GM19455 (cell line): ENCODE results near the gene PHF14.

Experiments
- ATAC-seq: cut with Tn5 transposase; IDR thresholded peaks from one replicate; pipeline ENCODE4 v1.9.1; 2021; ENCODE audit not compliant: unreplicated experiment

The PHF14 gene

GRCh38 chr7:11104578-11104977 lies 130.9 kb downstream of the PHF14 start:
- ATAC-seq = no peak

DNA sequence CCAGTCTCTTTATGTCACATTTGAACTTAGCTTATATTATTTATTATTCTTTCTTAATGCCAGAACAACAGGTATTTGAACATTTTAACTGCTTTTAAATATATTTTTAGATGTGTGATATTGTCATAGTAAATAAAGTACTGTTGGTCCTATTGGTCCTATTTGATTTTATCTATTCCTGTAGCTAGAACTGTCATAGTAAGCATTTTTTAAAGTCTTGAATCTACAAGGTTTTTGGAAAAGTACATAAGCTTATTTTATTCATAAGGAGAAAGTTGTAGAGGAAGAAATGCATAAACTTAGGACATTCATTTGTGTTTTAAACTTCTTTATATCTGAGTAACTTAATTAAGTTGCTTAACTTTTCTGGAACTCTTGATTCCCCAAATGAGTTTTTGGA lies 136.0 kb downstream of the PHF14 start:
- ATAC-seq = no peak

- peak; percentile 78 for ATAC-seq
Observed at GRCh38 chr7:11120068-11120664, 146.5 kb downstream of the PHF14 start.

GRCh38 chr7:11120675-11121220 lies 147.1 kb downstream of the PHF14 start:
- ATAC-seq = peak; percentile 48

- ATAC-seq = no peak
Observed at GRCh38 chr7:11124856-11125559, 151.3 kb downstream of the PHF14 start.

DNA sequence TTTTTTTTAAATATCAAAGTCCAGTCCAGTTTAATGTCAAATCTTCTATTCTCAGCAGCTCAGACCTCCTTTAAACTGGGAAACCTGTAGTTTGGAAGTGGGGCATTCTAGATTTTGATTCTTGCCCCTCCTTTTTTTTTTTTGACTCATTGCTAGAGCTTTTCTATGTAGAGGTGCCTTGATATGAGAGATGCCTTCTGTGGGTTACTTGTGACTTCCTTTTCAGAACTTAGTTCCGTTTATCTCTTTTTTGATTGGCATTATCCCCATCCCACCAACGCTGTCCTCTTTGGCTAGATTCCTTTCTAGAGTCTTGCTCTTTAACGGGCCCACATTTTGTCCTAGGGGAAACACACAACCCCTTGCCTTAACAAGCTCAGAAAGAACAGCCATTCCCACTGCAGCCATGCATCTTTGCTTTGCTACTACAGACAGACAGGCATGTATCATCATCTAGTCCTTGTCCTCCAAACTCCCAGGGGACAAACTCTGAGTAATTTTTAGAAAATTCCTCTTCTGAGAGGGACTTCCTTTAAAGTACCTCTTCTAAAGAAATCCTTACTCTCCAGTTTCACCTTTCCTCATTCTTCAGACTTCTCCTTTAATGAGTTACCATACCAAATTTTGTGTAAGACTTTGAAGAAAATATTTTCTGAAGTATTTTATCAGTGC lies 153.6 kb downstream of the PHF14 start:
- no peak for ATAC-seq

DNA sequence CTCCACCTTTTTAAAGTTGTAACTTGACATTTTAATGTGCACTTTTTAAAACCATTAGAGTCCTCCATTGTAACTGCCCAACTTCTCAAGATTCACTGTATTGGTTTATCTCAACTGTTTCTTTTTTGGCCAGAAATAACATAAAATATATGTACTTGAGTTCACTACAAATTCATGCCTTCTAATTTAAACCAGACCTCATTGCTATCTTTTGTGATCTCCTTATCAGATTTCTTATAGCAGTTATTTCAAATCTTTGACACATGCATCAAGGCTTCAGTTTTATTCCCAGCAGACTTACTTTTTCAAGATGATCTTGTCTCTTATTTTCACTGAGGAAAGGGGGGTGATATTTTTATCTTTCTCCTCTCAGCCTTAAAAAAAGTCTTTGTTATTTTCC lies 154.3 kb downstream of the PHF14 start:
- no peak for ATAC-seq

DNA sequence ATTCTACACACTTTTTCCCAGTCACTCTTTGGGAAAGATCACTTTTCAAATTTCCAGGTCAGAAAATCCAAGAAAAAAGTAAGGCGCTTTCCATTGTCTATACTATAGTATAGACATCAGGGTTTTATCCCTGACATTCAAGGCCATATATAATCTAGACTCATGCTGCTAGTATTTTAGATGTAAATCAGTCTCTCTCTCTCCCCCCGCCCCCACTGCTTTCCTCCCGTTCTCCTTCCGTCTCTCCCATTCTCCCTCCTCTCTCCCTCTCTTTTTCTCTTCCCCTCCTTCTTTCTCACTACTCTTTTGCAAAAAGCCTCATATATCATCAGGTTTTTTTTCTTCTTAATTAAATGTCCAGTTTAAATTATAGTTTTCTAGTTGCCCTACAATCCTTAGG lies 154.8 kb downstream of the PHF14 start:
- no peak for ATAC-seq

DNA sequence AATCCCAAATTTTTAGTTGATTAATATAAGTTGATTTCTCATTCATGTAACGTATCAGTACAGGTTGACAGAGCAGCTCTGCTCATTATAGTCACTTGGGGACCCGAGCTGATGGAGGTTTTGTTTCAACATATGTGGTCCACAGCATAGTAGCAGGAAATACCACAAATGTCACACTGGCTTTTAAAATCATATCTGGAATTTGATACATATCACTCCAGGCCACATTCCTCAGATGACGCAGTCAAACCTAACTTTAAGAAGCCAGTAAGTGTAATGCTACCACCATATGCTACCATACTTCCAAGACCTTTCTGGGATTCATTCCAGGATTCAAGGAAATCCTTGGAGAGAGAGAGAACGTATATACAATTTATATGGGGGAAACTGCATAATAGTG lies 156.3 kb downstream of the PHF14 start:
- no peak for ATAC-seq

DNA sequence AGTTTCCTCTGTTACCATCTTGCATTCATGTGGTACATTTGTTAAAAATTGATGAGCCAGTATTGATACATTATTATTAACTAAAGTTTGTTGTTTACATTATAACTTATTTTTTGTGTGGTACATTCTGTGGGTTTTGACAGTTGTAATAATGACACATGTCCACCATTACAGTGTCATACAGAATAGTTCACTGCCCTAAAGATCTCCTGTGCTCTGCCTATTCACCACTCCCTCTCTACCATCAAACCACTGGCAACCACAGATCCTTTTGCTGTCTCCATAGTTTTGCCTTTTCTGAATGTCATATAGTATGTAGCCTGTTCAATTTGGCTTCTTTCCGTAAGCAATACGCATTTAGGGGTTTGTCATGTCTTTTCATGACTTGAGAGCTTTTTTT lies 156.9 kb downstream of the PHF14 start:
- ATAC-seq = no peak

GRCh38 chr7:11133436-11133959 lies 159.8 kb downstream of the PHF14 start:
- ATAC-seq = no peak

GRCh38 chr7:11135573-11135972 lies 161.9 kb downstream of the PHF14 start:
- ATAC-seq = no peak

DNA sequence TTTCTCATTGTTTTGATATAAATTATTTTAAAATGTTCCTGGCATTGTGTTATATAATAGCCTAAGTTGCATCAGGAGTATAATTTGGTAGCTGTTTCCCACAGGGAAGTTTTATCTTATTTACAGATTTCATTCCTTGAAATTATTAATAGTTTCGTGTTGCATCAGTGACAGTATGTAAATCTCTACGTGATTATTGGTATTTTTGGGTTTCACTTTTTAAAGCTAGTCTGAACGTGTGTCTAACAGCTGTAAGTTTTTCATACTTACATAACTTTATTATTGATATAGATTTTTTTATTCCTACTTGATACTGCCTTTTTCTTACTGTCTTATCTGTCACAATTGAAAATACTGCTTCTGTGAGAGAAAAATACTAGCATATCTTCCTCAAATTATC lies 167.9 kb downstream of the PHF14 start:
- no peak for ATAC-seq

DNA sequence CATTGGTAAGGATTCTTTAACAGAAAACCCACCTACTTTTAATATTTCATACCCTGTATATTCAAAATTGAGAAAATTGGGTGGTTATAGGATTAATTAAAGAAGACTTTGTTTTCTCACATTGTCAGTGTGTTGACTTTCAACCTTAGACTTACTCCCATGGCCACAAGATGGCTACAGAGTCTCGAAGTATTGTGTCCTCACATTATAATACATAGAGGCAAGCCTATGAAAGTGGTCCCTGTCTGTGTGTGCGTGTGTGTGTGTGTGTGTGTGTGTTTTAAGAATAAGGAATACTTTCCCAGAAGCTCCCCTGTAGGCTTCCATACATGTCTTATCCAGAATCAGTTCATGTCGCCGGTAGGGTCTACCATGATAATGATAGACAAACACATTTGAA lies 180.0 kb downstream of the PHF14 start:
- ATAC-seq = no peak

- no peak for ATAC-seq
Observed at GRCh38 chr7:11155883-11156282, 182.2 kb downstream of the PHF14 start.

DNA sequence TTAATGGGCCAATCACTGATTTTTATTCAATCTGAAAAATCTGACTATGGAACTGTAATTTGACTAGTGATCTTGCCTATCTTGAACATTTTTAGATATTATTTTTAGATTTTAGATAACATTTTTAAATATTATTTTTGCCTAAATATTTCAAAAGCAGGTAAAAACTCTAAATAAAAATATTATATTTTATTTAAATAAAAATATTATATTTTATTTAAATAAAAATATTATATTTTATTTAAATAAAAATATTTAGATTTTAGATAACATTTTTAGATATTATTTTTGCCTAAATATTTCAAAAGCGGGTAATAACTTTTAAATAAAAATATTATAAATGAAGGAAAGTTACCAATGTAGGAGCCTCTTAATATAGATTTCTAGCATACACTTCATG lies 187.8 kb downstream of the PHF14 start:
- ATAC-seq = no peak

DNA sequence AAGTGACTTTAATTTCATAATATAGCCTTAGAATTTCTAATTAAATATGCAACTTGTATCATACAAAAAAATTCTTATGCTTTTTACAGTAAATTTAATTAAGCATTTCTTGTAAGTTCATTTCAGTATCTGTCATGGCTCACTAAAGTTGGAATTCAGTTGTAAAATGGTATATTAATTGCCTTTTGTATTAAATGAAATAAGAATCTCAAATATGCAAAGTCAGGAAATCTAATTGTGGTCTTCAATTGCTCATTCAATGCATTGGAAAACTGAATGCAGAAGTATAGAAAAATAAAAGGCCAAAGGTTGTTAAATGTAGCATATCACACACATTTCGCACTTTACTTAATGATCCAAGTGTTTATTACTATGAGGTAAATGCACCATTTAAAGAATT lies 189.5 kb downstream of the PHF14 start:
- ATAC-seq = no peak

GRCh38 chr7:11166051-11166450 lies 192.4 kb downstream of the PHF14 start:
- no peak for ATAC-seq

DNA sequence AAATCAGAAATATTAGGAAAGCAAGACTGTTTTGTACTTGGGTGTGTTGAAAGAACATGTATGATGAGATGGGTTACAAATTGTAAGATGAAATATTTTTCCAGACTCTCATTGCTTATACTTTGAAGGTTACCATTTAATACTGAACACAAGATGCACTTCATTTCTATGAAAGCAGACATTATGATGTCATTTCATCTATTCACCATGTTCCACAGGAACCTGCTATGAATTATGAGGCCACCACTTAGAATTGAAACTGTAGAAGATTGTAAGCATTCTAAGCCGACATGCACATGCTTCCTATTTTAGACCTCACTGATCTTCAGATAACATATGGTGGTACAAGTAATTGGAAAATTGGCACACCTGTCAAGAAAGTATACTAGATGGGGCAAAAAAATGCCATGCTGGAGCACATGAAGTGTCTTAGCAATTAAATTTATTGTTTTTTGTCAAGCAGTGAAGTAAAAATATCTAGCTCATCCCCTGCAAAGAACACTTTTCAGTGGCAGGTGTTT lies 195.0 kb downstream of the PHF14 start:
- ATAC-seq = no peak

DNA sequence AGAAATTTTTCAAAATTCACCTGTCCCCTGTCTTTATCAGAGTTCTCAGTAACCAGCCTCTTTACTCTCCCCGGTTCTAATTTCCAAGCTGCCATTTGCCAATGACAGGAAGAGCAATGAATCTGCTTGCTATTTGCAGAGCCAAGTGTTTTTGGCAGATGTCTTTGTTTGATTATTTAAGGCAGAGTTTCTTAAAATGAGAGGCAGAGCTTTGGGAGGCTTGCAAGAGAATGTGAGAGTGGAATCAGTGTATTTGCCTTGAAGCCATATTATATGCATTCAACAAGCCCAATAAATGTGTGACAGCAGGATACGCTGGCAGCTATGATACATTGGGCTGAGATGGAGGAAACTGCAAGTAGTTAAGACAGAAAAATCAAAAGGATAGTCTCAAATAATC lies 196.5 kb downstream of the PHF14 start:
- ATAC-seq = no peak

GRCh38 chr7:11170863-11171568 lies 197.3 kb downstream of the PHF14 start:
- ATAC-seq = no peak
